NCI-H526 treated with DMSO at 0.1 percent for 48 hours (cell line): ENCODE results near the gene TTC1.

ENCODE experiments used
- DNase-seq: peaks from one replicate; lab custom pipeline; 2025; lab: John Stamatoyannopoulos, UW

TTC1 gene

DNA sequence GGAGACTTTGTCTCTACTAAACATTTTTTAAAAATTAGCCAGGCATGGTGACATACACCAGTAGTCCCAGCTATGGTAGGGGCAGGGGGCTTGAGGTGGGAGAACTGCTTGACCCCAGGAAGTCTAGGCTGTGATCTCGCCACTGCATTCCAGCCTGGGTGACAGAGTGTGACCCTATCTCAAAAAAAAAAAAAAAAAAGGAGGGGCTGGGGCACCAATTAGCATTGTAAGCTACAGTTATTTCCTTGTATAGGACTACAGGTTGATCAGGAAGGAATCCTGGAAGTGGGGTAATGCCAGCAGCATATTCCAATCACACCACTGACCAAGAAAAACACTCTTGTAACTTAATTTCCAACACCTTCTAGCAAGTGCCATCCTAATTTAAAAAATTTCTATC lies 78.3 kb downstream of the TTC1 start:
- DNase-seq: no peak

DNA sequence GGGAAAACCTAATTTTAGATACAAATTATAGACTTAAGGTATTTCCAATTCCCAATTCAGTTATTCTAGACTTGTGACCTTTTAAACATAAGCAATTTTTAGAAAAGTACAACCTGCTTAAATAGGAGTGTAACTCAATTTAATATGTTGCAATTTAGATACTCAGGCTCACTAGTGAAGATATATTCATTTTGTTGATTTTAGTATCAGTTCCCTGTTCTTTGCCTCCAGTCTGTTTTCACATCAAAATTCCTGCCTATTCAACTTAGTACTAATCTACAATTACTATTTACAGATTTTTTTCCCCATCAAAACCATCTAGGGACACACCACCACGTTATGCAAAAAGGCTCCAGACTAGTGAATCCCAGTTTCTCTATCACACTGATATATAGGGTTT lies 79.9 kb downstream of the TTC1 start:
- no peak for DNase-seq

DNA sequence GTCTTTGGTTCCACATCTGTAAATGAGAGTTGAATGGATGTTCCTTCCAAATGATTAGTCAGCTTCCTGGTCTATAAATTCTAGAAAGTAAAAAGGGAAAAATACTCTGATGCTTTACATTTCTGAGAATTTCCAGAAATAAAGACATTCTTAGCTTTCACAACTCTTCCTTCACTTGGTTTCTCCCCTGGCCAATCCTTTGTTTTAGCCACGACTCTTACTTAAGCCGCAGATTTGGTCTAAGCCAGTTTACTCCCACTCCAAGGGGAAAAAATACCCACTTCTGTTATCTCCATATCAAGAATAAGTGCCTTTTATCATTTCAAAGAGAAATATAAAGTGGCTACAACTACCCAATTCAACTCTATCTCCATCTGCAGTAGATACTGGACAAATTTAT lies 80.6 kb downstream of the TTC1 start:
- DNase-seq: no peak

DNA sequence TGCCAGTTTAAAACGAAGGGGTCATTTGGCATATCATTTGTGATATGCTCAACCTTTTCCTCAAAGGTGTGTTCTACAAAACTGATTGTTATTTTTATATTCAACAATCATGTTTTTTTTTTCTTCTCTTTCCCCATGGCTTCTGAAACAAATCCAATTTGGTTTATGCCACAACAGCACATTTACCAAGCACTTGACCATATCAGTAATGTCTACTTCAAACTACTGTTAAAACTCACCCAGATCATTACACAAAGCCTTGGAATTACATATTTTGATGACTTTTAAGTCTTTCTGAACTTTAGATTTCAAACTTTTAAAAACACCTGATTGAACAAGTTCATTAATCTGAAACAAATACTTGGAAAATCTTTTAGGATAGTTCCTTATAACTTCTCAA lies 81.1 kb downstream of the TTC1 start:
- no peak for DNase-seq

DNA sequence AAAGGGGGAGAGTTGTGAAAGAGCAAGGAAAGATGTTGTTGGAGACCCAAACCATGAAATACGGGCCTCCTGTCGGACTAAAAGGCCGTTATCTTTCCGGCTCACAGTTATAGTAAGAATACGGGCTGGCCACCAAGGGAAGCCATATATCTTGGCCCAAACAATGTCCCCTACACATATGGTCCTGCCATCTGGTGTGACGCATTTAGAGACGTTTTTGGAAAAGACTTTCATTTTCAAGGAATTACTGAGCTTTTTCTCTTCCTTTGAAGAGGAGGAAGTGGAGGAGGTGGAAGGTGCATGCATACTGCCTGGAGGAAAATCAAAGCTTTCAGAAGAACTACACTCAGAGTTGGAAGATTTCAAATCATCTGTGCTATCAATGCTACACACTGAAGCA lies 83.6 kb downstream of the TTC1 start:
- DNase-seq: no peak

DNA sequence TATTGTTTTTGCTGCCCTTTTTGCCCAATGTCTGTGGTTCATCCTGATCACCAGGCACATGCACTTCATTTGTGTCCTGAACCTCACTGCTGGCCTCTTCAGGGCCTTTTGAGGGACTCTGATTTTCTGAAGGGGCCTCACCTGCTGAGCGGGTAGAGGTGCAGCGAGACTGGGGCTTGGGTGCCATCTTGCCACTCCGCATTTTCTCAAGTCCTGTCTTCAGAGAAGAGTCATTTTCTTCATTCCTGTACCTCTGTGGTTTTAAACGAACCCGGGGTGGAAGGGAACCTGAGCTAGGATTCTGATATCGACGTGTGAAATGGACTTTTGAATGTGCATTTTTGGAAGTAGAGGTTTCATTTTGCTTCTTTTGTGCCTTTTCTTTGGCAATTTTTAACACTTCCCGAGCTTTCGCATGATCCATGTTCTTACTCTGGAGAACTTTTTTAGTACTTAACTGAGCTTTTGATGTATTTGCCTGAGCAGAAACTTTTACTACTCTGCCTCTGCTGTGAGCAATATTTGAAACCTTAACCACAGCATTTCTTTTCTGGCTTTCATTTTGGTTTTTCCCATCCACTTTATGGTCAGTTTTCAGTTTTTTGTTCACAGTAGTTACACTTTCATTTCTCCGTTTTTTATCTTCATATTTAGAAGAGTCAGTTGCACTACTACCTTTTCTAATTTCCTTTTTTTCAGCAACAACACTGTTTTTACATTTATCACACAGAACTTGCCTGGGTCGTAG lies 84.2 kb downstream of the TTC1 start:
- no peak for DNase-seq

DNA sequence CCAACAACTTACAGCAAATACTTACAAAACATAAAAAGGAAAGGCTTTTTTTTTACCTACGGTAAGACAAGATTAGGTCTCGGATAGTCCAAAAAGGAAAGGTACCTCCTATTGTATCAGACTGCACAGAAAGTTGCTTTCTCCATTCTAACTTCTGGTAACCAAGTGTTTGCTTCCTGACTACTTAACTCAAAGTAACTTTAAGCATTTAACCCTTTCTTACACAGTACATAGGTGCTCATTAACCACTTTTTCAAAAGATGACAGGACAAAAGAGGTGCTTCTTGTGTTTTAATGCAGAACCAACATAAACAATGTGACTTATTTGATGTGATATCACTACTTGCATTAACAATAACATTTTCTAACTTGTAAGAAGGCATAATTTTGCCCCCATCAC lies 87.2 kb downstream of the TTC1 start:
- no peak for DNase-seq

DNA sequence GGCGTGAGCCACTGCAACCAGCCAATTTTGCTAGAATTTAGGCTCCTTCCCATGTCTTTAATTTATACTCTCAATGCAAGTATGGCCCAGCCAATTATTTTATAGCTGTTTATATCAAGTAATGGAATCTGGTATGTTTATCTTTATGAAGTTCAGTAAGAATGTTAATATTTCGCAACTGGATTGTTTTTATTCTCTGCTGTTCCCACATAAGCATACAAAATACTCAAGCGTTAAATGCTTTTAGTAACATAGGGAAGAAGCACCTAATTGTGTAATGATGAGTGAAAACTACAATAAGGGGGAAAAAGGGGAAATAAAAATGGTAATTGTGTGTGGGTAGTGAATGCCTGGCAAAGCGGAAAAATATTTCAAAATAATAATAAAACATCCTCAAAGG lies 89.1 kb downstream of the TTC1 start:
- DNase-seq: no peak

DNA sequence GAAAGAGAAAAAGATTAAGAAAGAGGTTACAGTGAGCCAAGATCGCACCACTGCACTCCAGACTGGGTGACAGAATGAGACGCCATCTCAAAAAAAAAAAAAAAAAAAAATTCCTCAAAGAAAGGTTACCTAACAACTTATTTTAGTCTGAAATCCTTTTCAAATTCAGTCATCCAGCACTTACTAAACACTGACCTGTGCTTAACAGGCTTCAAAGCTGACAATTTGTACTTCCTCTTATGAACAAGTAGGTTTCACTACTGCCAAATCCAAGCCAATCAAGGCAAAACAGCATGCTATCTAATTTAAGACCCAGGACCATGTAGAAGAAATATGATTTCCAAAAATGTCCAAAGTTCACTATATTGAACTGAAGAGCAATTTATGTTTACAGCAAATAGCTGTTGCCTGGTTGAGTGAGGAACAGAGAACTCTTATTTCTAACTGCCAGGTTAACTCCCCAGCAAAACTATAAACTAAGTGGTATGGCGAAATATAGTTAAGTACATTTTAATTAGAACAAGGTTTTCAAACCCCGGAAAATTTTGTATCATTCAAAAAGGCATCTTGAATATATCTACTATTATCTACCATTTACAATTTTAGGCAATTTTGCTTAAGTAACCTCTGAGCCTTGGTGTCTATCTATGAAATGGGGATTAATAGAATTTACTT lies 96.9 kb downstream of the TTC1 start:
- DNase-seq: no peak

DNA sequence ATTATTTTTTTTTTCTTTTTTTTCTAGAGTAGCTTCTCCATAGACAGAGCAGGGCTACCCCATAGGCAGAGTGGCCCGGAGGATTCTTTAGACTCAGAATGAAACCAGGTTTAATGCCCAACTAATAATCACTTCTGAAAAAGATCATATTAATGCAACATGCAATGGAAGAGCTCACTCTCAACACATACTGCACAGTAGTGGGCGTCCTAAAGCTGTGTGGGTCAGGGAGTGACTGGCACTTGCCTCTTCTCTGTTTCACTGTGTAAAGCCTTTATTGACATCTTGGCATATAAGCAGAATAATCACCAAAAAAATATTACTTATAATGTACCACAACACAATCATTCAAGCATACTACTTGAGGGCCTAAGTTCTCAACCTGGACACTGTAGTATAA lies 99.2 kb downstream of the TTC1 start:
- no peak for DNase-seq
